Endometrium (tissue), 2 donors: ENCODE measurements around the gene CAMK1D.
"Not testable (repeated sequence)": the region's sequence is repeated elsewhere in the genome, so short reads cannot be mapped to it uniquely, and the experiment has no call there.

Experiments
- FAIRE-seq: peaks from 2 replicates; lab custom pipeline; 2012; peaks lifted over from hg19 to GRCh38; lab: Jason Lieb, UNC
- donor health status: control.
- donor health status: control.

Gene CAMK1D

DNA sequence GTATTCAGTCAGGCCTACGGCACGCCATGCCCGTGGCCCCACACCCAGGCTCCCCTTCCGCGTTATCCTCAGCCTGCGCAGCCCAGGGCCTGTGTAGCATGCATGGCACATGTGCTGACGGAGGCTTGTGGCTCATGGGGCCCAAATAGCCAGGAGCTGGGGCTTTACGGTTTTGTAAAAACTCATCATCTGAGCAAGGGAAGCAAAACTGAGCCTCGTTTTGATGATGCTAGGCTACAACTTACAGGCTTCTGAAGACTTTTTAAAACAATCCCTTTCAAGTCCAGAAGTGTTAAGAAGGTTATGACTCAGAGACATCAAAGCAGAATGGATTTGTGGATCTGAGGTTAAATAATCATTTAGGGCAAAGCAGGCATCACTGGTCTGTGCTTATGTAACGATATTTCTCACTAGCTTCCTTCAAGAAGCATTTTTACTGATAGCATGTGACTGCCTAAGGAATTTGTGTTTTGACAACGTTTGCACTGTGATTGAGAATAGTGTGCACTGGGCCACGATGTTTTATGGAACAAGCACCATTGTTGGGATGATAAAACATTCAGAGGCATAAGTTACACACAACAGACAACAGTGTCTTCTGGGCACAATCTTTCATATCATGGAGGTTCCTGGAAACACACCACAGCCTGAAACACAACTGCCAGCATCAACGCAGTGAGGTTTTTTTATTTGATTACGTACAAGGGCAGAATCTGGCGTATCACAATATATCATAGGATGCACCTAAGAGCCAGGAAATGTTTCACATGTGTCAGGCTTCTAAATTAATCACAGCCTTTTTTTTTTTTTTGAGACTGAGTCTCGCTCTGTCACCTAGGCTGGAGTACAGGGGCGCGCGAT, 377.9 kb downstream of the CAMK1D start:
- no peak for FAIRE-seq

DNA sequence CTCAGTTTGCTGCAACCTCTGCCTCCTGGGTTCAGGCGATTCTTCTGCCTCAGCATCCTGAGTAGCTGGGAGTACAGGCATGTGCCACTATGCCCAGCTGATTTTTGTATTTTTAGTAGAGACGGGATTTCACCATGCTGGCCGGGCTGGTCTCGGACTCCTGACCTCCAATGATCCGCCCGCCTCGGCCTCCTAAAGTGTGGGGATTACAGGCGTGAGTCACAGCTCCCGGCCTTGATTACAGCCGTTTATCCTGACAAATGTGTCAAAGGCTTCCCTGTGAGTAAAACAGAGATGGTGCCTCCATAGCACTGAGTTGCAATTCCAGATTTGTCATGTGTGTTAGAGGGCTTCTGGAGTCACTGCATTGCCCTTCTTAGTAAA, 378.5 kb downstream of the CAMK1D start:
- FAIRE-seq = no peak

DNA sequence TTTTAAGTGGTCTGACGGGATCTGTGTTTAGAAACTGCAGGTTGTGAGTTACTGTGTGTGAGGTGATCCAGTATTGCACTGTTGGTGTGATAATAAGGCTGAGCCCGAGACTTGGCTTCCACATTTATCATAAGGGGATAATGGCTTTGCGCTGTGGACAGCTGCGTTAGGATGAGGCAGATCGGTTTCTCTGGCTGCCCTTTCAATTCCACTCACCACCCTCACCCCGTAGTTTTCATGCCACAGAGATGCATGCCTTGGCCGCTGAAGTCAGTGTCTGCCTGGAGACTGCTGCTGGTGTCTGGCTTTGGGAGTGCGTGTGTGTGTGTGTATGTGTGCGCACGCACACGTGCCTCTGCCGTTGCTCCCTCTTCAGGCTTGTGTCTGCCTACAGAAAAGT, 379.1 kb downstream of the CAMK1D start:
- FAIRE-seq = no peak

DNA sequence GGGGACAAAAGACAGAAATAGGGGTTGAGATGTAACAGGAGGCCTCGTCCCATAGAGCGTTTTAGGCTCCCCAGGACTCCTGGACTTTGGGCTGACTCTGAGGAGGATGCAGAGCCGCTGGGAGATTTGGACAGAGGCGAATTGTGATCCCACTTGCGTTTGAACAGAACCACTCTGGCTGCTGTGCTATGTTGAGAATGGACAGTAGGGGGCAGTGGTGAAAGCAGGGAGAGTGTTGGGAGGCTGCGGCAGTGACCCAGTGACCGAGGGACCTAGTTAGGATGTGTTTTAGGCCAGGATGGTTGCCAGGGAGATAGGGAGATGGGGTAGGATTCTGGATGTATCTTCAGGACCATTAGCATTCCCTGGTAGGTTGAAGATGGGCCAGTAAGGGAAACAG, 380.5 kb downstream of the CAMK1D start:
- FAIRE-seq = no peak

DNA sequence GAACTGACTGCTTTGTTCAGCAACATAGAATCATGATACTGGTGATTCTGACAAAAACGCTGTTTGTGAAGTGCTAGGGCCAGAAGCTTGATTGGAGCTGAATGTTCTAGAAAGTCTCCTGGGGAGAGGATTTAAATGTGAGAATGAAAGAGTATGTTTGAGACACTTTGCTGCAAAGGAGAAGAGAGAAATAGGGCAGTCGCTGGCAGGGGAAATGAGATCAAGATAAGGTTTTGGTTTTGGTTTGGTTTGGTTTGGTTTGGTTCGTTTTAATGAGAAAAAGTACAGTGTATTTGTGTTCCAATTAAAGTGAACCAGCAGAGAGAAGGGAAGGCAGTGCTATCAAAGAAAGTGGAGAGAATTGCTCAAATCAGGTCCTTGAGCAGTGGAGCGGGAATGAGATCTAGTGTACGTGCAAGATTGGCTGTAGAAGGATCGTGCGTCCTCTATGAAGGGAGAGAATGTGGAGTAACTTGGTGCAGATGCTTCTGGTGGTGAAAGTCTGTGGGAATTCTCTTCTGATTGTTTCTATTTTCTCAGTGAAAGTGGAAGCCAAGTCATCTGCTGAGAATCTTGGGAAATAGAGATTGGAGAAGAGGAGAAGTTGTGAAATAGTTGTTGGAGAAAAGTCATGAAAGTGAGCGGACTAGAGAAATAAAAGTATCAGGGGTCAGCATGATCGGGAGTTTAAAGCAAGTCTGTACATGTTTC, 381.6 kb downstream of the CAMK1D start:
- FAIRE-seq = no peak

GRCh38 chr10:12733271-12733670, 383.9 kb downstream of the CAMK1D start:
- no peak for FAIRE-seq

DNA sequence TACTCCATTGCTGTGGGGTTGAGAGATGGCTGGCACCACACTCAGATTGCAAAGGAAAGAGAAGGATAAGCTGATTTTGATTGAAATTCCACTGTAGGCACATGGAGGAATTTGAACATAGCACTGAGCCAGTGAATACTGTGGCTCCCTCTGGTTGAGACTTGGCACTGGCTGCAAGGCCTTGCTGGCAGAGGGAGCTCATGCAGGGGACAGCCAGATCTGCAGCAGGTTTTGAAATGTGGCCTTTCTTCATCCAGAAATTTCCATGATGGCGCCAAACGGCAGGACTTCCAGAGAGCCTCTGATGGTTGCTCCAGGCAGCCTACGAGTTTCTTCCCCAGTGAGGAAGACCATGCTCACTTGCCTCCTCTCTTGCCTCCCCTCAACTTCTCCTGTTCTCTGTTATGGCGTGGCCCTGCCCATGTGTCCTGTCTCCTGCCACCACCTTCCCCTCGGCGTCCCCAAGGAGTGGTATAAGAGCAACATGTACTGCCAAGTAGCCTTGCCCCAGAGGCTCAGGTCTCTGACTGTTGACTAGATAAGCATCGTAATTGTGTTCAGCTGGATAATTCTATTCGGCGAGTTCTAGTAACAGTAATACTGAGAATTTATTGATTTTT, 386.6 kb downstream of the CAMK1D start:
- FAIRE-seq = no peak

- no peak for FAIRE-seq
Observed at GRCh38 chr10:12740813-12741212, 391.5 kb downstream of the CAMK1D start.

DNA sequence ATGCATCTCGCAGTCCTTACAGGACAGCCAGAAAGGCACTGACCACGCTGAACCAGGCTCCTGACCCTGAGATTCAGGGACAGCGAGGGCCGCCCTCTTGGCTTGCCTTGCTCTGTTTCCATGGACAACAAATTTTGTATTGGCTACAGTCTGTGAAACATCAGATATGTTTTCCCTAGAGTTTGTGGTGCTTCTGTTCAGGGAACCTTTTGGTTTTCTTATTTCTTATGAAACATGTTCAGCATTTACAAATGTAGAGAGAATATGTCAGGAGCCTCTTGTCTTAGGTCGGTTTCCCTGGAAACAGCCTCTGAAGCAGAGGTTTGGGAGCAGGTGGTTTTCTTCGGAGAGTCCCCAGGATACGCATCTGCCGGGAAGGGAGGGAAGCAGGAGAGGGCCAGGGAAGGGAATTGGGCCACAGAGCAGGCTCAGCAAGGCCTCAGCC, 392.0 kb downstream of the CAMK1D start:
- no peak for FAIRE-seq

- no peak for FAIRE-seq
Observed at GRCh38 chr10:12742771-12743170, 393.4 kb downstream of the CAMK1D start.

DNA sequence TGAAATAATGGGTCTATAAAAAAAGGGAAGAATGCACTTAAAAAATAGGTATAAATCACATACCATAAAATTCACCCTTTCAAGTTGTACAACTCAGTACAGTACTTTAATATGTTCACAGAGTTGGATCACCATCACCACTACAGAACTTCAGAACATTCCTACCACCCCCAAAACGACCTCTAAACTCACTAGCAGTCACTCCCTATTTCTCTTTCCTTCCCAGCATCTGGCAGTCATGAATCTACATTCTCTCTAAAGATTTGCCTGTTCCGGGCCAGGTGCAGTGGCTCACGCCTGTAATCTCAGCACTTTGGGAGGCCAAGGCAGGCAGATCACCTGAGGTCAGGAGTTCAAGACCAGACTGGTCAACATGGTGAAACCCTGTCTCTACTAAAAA, 394.1 kb downstream of the CAMK1D start:
- not testable (repeated sequence) for FAIRE-seq

- no peak for FAIRE-seq
Observed at GRCh38 chr10:12743941-12744340, 394.6 kb downstream of the CAMK1D start.

GRCh38 chr10:12748186-12748585, 398.8 kb downstream of the CAMK1D start:
- FAIRE-seq = no peak

DNA sequence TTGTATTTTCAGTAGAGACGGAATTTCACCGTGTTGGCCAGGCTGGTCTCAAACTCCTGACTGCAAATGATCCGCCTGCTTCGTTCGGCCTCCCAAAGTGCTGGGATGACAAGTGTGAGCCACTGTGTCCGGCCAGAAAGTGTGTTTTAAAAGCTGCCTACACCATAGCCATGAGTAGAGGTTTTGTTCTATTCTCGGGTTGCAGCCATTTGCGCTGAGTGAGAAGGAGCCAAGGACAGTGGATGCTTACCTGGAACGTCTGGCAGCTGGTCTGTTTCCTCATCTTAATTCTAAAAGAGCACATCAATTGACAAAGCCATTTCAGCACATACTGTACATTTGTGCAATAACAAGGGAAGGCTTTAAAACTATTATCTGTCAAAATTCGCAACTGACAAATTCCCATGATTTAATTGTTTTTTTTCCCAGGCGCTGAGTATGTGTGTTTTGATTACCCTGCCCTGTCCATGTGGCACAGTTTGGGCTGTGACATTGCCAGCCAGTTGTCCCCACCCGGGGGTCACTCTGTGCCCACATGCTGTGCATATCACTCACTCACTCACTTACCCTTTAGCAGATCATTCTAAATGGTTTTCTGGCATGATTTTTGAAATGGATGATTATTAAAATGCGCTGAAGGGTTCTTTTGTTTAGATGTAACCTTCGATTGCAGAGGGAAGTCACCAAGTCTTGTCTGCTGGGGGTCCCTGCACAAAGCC, 400.6 kb downstream of the CAMK1D start:
- no peak for FAIRE-seq

- no peak for FAIRE-seq
Observed at GRCh38 chr10:12750526-12751201, 401.3 kb downstream of the CAMK1D start.

DNA sequence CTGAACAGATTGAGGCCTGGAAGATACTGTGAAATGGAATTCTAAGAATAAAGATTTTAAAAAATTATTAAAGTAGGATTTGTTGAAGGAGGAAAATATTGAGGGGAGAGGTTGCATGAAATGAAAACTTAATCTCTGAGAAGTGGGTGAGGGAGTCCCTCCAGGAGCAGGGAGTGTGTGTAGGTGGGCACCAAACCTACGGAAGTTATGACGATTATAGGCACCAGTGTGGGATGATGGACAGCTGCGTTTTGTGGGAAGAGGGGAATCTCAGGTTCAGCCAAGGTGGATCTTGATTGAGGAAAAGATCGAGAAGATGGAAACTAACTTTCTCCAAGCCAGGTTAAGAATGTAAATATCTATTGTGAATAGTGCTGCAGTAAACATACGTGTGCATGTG, 405.7 kb downstream of the CAMK1D start:
- FAIRE-seq = no peak

DNA sequence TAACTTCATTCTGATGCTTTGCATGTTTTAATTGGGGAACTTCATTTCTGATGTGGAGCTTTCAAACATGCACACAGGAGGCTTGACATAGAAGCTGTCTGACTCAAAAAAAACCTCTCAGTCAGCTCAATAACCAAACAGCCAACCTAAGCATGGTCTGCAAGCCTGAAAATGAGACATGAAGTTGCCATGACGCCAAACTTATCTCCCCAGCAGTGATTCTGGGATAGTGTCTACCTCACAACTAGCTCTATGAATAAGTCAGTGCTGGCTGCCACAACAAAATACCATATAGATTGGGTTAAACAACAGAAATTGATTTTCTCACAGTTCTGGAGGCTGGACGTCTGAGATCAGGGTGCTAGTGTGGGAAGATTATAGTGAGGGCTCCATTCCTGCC, 408.0 kb downstream of the CAMK1D start:
- FAIRE-seq = no peak

GRCh38 chr10:12758271-12758670, 408.9 kb downstream of the CAMK1D start:
- no peak for FAIRE-seq

DNA sequence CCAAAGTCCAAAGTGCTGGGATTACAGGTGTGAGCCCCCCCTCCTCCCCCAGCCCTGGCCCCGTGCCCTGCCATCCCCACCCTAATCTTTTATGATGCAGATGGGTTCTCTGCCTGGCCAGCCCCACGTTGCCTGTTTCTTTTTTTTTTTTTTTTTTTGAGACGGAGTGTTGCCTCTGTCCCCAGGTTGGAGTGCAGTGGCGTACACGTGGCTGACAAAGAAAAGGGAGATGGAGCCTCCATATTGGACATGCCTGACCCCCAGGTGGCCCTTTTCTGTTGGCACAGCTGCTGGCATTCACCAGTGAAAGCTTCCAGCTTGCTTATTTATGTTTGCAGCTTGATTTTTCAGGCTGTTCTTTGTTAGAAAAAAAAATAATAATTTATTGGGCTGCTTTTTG, 416.9 kb downstream of the CAMK1D start:
- FAIRE-seq = no peak

DNA sequence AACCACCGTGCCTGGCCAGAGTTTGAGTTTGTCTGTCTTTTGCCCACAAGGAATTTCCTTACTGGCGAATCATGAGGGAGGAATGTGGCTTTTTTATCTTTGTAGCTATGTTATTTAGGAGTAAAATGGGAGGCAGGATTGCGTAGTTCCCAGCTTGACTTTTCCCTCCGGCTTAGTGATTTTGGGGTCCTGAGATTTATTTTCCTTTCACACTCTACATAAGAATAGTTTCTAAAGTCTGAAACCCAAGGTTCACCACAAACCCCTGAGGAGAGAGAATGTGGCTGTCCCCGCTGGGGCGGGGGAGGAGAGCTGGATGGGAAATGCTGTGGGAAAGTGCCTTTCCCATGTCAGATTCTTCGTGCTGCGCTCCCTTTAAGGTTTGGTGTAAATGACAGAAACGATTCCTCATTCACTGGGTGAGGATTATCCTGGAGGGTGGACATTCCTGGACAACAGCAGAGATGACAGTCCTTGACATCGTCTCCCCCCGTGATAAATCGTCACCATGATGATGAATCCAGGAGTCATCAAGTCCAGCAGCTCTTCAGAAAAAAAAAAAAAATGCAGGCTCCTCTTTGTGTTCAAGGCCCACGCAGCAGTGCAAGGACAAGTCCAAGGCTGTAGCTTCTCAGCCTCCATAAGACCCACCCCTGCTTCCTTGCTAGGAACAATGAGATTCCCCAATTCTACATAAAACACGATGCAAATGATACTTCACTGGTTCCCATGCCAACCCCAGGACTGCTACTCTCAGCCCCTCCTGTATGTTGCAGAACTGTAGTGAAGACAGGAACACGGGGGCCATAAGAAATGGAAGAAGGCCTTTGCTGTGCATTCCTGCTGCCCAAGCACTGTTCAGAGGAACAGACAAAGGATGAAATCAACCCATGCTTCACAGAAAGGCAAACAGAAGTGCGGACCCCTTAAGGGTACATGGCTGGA, 419.1 kb downstream of the CAMK1D start:
- no peak for FAIRE-seq
